WTC11 (cell line): Measurements from ENCODE around the gene ST6GALNAC3.

Source experiments
- CREB1 ChIP-seq: sonication (generic); formaldehyde crosslinking; IDR thresholded peaks from 2 replicates; pipeline ENCODE4 v1.8.0; 2023; ENCODE audit warnings: mild to moderate bottlenecking, missing genetic modification reagents
- IRF2 ChIP-seq: sonication (generic); formaldehyde crosslinking; IDR thresholded peaks from 2 replicates; pipeline ENCODE4 v1.8.0; 2022; ENCODE audit warnings: low read depth, missing genetic modification reagents, borderline replicate concordance
- NFYB ChIP-seq: sonication (generic); formaldehyde crosslinking; conservative IDR thresholded peaks from 2 replicates; pipeline ENCODE4 v1.8.0; 2022; ENCODE audit warnings: low read depth, missing genetic modification reagents
- ZNF121 ChIP-seq: sonication (generic); formaldehyde crosslinking; IDR thresholded peaks from 2 replicates; pipeline ENCODE4 v1.8.0; 2023; ENCODE audit warnings: missing genetic modification reagents
- TF ChIP-seq, protein P1 (sequence below): fragments of 200-600 bp; IDR thresholded peaks from 2 replicates; pipeline ENCODE4 v1.8.0; 2022; ENCODE audit warnings: antibody characterized with exemption
- TF ChIP-seq, protein P2 (sequence below): sonication (generic); formaldehyde crosslinking; IDR thresholded peaks from 2 replicates; pipeline ENCODE4 v1.8.0; 2022; ENCODE audit warnings: mild to moderate bottlenecking, missing genetic modification reagents

DNA sequence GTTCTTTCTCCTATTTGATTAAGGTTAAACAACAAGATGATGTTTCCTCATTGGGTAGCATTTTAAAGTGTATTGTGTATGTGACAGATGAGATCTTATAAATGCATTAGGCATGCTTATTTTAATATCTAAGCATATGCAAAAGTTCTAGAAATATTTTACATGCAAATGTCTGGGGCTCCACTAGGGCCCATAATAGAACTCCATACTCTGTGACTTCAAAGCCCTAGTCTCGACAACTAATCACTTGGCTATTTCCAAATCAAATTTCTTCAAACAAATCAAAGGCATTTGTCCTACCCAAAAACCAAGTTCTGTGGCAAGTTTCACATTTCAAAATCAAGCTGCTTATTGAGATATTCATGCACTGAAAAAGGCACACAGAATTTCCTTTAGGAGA lies 407.1 kb downstream of the ST6GALNAC3 start:
- TF ChIP-seq, protein P1, sequence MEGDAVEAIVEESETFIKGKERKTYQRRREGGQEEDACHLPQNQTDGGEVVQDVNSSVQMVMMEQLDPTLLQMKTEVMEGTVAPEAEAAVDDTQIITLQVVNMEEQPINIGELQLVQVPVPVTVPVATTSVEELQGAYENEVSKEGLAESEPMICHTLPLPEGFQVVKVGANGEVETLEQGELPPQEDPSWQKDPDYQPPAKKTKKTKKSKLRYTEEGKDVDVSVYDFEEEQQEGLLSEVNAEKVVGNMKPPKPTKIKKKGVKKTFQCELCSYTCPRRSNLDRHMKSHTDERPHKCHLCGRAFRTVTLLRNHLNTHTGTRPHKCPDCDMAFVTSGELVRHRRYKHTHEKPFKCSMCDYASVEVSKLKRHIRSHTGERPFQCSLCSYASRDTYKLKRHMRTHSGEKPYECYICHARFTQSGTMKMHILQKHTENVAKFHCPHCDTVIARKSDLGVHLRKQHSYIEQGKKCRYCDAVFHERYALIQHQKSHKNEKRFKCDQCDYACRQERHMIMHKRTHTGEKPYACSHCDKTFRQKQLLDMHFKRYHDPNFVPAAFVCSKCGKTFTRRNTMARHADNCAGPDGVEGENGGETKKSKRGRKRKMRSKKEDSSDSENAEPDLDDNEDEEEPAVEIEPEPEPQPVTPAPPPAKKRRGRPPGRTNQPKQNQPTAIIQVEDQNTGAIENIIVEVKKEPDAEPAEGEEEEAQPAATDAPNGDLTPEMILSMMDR = no peak
- TF ChIP-seq ZNF121 = no peak
- TF ChIP-seq IRF2 (CRISPR knock-in tag) = no peak
- TF ChIP-seq CREB1 (CRISPR knock-in tag) = no peak
- TF ChIP-seq NFYB (CRISPR knock-in tag) = no peak
- TF ChIP-seq, protein P2, sequence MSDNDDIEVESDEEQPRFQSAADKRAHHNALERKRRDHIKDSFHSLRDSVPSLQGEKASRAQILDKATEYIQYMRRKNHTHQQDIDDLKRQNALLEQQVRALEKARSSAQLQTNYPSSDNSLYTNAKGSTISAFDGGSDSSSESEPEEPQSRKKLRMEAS (CRISPR knock-in tag) = no peak
